GM19455 (cell line): Measurements from ENCODE around the gene PRM1.

ENCODE experiments used
- ATAC-seq: cut with Tn5 transposase; IDR thresholded peaks from one replicate; pipeline ENCODE4 v1.9.1; 2021; ENCODE audit not compliant: unreplicated experiment

PRM1 gene

GRCh38 chr16:11273721-11274324 is 7.3 kb downstream of the PRM1 start:
- no peak for ATAC-seq

GRCh38 chr16:11272921-11273720 is 8.0 kb downstream of the PRM1 start, which contains the start of gene PRM3:
TSS of gene PRM3 (minus strand) at chr16:11273629. CDS start at chr16:11273595, 34 bp downstream.
- ATAC-seq: no peak

GRCh38 chr16:11272484-11272883 is 8.6 kb downstream of the PRM1 start:
- no peak for ATAC-seq

GRCh38 chr16:11271610-11272009 is 9.5 kb downstream of the PRM1 start:
- no peak for ATAC-seq

GRCh38 chr16:11270602-11271162 is 10.4 kb downstream of the PRM1 start:
- no peak for ATAC-seq

GRCh38 chr16:11268921-11269375 is 12.2 kb downstream of the PRM1 start, which contains the start of gene TNP2:
TSS of gene TNP2 (minus strand) at chr16:11269325. CDS start at chr16:11269262, 63 bp downstream.
- no peak for ATAC-seq

- no peak for ATAC-seq
These were observed 16.0 kb downstream of the PRM1 start for GRCh38 chr16:11265124-11265523.

- ATAC-seq: no peak
These were observed 16.8 kb downstream of the PRM1 start for GRCh38 chr16:11264155-11264832.

- no peak for ATAC-seq
These were observed 17.4 kb downstream of the PRM1 start for GRCh38 chr16:11263737-11264136.

- no peak for ATAC-seq
These were observed 18.2 kb downstream of the PRM1 start for GRCh38 chr16:11262915-11263314.

GRCh38 chr16:11260596-11260966 is 20.5 kb downstream of the PRM1 start:
- no peak for ATAC-seq

- ATAC-seq: no peak
These were observed 21.2 kb downstream of the PRM1 start for GRCh38 chr16:11259655-11260595.

- no peak for ATAC-seq
These were observed 22.3 kb downstream of the PRM1 start for GRCh38 chr16:11258553-11259492.

- no peak for ATAC-seq
These were observed 23.8 kb downstream of the PRM1 start for GRCh38 chr16:11257131-11257938.

- no peak for ATAC-seq
These were observed 24.4 kb downstream of the PRM1 start for GRCh38 chr16:11256661-11257130.

GRCh38 chr16:11255737-11256660 is 25.1 kb downstream of the PRM1 start, which contains the start of gene SOCS1:
TSS of gene SOCS1 (minus strand) at chr16:11256204. CDS start at chr16:11255478, 726 bp downstream.
- ATAC-seq: peak; percentile 55
